K562 (cell line): Measurements from ENCODE around the gene WWC2.

ENCODE experiments used
- CTBP1 ChIP-seq: fragments of 450-650 bp; IDR thresholded peaks from 2 replicates; pipeline ENCODE4 v1.6.1; 2016; ENCODE audit warnings: borderline replicate concordance
- ELF4 ChIP-seq: fragments of 450-650 bp; formaldehyde crosslinking; IDR thresholded peaks from 2 replicates; pipeline ENCODE4 v1.4.0; 2022; ENCODE audit warnings: missing genetic modification characterization
- KAT7 ChIP-seq: sonication (generic); formaldehyde crosslinking; IDR thresholded peaks from 2 replicates; pipeline ENCODE4 v1.8.0; 2022; ENCODE audit warnings: missing genetic modification reagents, mild to moderate bottlenecking, borderline replicate concordance
- POLR2A ChIP-seq: fragments of 450-650 bp; conservative IDR thresholded peaks from 2 replicates; pipeline ENCODE4 v1.6.1; 2016
- POLR3A ChIP-seq: IDR thresholded peaks from 2 replicates; pipeline ENCODE4 v1.6.1; 2011; ENCODE audit warnings: borderline replicate concordance, mild to moderate bottlenecking, moderate library complexity; ENCODE audit not compliant: insufficient read length, insufficient read depth; ENCODE audit errors: extremely low read depth
- SOX6 ChIP-seq: fragments of 450-650 bp; IDR thresholded peaks from 2 replicates; pipeline ENCODE4 v1.6.1; 2014; ENCODE audit warnings: mild to moderate bottlenecking
- TAF1 ChIP-seq: IDR thresholded peaks from 2 replicates; pipeline ENCODE4 v1.6.1; 2011; ENCODE audit warnings: mild to moderate bottlenecking, low read length, moderate library complexity; ENCODE audit not compliant: insufficient read depth, control insufficient read depth, severe bottlenecking; ENCODE audit errors: extremely low read depth
- U2AF1 ChIP-seq: fragments of 200-400 bp; formaldehyde crosslinking; optimal IDR thresholded peaks from 2 replicates; pipeline ENCODE3; 2017; ENCODE audit warnings: mild to moderate bottlenecking, low read depth, low read length, moderate library complexity
- TF ChIP-seq, protein P1 (sequence below): sonication (generic); formaldehyde crosslinking; IDR thresholded peaks from 2 replicates; pipeline ENCODE4 v1.9.0; 2022; ENCODE audit warnings: mild to moderate bottlenecking, missing genetic modification reagents
- TF ChIP-seq, protein P2 (sequence below), 2 experiments: fragments of 450-650 bp in 1 of 2; sonication (generic) in 1 of 2; formaldehyde crosslinking in 1 of 2; IDR thresholded peaks; 2 replicates each; pipeline versions ENCODE4 v1.7.1 to v1.9.0; 2016 to 2022; ENCODE audit warnings: inconsistent platforms in 1 of 2, mild to moderate bottlenecking in 1 of 2, missing genetic modification reagents in 1 of 2

GRCh38 chr4:183175631-183176232, 76.7 kb downstream of the WWC2 start:
- TF ChIP-seq POLR3A: no peak
- no peak for TF ChIP-seq SOX6
- TF ChIP-seq, protein P1, sequence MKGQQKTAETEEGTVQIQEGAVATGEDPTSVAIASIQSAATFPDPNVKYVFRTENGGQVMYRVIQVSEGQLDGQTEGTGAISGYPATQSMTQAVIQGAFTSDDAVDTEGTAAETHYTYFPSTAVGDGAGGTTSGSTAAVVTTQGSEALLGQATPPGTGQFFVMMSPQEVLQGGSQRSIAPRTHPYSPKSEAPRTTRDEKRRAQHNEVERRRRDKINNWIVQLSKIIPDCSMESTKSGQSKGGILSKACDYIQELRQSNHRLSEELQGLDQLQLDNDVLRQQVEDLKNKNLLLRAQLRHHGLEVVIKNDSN: no peak
- TF ChIP-seq, protein P2, sequence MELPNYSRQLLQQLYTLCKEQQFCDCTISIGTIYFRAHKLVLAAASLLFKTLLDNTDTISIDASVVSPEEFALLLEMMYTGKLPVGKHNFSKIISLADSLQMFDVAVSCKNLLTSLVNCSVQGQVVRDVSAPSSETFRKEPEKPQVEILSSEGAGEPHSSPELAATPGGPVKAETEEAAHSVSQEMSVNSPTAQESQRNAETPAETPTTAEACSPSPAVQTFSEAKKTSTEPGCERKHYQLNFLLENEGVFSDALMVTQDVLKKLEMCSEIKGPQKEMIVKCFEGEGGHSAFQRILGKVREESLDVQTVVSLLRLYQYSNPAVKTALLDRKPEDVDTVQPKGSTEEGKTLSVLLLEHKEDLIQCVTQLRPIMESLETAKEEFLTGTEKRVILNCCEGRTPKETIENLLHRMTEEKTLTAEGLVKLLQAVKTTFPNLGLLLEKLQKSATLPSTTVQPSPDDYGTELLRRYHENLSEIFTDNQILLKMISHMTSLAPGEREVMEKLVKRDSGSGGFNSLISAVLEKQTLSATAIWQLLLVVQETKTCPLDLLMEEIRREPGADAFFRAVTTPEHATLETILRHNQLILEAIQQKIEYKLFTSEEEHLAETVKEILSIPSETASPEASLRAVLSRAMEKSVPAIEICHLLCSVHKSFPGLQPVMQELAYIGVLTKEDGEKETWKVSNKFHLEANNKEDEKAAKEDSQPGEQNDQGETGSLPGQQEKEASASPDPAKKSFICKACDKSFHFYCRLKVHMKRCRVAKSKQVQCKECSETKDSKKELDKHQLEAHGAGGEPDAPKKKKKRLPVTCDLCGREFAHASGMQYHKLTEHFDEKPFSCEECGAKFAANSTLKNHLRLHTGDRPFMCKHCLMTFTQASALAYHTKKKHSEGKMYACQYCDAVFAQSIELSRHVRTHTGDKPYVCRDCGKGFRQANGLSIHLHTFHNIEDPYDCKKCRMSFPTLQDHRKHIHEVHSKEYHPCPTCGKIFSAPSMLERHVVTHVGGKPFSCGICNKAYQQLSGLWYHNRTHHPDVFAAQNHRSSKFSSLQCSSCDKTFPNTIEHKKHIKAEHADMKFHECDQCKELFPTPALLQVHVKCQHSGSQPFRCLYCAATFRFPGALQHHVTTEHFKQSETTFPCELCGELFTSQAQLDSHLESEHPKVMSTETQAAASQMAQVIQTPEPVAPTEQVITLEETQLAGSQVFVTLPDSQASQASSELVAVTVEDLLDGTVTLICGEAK (IDR thresholded peaks at IDR 0.05): no peak
- TF ChIP-seq, protein P2 (CRISPR knock-in tag; IDR thresholded peaks at IDR 0.05): no peak
- no peak for TF ChIP-seq KAT7 (CRISPR knock-in tag)
- TF ChIP-seq CTBP1: no peak
- TF ChIP-seq ELF4 (CRISPR knock-in tag): no peak
- no peak for TF ChIP-seq U2AF1
- TF ChIP-seq POLR2A: no peak
- no peak for TF ChIP-seq TAF1
